Germinal center (tissue), 1 donor: ENCODE data around the gene S100A8.
"Not testable (repeated sequence)": the region's sequence is repeated elsewhere in the genome, so short reads cannot be mapped to it uniquely, and the experiment has no call there.

Experiments used
- DNase-seq: peaks from one replicate; pipeline ENCODE4 v3.0.0; 2012; ENCODE audit warnings: mixed read lengths, low spot score

The S100A8 gene

DNA sequence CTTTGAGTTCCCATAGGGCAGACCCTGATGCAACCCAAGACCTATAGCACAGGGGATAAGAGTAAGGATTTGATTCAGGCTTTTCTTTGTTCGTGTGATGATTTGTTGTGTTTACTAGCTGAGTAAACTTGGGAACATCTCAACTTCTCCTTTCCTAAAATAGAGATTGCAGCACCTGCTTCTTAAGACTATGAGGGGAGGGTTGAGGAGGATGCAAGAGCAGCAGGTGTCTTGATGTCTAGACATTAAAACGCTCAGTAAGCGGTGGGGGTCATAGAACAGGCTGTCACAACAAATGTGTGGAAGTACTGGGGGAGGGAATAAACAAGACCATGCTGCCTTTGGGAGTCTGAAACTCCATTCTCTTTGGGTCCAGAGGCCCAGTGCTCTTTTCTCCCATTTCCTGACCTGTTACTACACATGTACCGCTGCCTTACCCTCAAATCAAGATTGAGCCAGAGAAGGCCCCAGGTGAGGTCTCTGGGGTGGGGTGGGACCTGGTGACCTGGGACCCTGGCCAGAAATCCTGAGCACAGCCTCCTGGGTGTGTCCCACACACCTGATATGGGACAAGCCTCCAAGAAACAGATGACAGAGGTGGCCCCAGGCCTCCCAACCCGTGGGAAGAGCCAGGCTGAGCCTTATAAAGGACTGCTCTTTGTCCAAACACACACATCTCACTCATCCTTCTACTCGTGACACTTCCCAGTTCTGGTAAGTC, 25.1 kb upstream of the S100A8 start, which contains the start of gene S100A7A:
Gene S100A7A, plus strand, starts transcription at position 671 of the 721 bp plus-strand sequence. CDS start 1,563 bp downstream, outside the sequence.
- DNase-seq: no peak

DNA sequence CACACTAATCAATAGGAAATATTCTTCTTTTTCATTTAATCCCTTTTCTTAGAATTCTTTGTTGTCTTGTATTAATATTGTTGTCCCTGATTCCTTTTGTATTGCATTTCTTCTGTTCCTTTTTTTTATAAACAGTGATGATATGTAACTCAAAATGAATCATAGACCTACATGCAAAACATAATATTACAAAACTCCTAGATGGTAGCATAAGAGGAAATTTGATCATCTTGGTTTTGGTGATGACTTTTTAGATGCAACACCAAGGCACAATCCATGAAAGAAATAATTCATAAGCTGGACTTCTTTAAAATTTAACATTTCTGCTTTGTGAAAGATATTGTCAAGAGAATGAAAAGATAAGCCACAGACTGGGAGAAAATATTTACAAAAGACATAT, 23.1 kb upstream of the S100A8 start:
- not testable (repeated sequence) for DNase-seq

DNA sequence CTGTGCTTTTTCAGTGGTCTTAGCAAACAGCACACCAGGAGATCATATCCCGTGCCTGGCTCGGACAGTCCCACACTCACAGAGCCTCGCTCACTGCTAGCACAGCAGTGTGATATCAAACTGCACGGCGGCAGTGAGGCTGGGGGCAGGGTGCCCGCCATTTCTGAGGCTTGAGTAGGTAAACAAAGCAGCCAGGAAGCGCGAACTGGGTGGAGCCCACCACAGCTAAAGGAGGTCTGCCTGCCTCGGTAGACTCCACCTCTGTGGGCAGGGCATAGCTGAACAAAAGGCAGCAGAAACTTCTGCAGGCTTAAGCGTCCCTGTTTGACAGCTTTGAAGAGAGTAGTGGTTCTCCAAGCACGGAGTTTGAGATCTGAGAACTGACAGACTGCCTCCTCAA, 16.4 kb upstream of the S100A8 start:
- not testable (repeated sequence) for DNase-seq

DNA sequence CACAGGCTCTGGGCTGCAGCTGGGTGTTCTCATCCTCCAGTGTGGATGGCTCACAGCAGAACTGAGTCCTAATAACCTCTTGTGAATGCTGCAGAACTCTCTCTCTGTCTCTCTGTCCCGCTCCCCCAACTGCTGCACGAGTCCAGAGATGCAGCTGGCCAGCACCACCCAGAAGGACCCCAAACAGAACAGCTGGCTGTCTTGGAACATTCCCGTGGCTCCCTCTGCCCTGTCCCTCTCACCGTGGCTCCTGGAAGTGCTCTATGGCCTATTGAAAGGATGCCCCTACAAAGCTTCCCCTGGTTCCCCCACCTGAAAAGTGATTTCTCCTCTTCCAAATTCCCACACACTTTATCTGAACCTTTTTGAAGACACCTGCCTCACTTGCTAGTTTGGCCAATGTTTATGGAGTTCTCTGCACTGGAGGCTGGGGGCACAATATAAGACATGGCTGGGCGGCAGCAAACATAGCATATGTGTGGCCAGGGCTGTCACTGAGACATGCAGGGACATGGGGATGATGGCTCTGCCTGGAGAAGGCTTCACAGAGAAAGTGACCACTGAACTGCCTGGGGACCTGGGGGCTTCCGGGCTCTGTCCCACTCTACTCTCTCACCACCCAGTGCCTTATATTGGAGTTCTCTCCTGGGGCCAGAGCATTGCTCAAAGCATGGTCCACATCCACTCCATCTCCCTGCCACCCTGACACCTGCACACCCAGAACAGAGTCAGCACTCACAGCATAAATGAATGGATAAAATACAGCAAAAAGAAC, 15.1 kb upstream of the S100A8 start:
- not testable (repeated sequence) for DNase-seq

DNA sequence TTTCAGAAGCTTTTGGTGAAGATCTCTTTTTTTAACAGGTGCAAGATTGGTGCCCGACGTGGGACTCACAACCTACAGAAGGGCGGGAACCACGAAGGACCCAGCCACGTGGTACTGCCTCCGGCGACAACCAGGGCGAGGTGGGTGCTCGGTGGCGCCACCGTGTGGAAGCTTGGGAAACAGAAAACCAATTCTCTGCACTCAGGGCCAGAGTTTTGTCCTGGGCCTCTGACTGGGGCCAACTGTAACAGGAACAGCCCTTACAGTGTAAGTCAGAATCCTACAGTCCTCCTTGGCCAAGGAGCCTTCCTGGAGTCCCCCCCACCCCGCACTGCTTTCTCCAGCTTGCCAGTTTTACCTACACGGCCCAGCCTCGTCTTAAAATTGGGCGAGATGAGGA, 13.9 kb upstream of the S100A8 start:
- peak; percentile 55 for DNase-seq

DNA sequence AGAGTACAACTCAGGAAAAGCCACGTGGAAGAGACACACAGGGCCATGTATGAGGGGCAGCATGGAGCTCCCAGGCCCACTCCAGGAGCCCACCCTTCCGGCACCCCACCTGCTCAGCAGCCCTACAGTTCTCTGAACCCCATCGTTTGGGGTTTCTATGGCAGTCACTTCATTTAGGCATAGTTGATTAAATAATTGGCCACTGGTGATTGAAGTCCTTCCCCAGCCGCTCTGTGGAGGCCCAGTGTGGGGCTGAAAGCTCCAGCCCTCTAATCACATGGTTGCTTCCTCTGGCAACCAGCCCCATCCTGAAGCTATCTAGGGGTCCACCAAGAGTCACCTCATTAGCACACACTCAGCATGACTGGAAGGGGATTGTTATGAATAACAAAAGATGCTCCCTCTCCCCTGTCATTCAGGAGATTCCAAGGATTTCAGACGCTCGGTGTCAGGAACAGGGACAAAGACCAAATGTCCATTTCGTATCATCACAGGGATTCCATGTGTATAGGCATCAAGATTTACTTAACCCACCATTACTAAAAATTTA, 13.3 kb upstream of the S100A8 start:
- no peak for DNase-seq

DNA sequence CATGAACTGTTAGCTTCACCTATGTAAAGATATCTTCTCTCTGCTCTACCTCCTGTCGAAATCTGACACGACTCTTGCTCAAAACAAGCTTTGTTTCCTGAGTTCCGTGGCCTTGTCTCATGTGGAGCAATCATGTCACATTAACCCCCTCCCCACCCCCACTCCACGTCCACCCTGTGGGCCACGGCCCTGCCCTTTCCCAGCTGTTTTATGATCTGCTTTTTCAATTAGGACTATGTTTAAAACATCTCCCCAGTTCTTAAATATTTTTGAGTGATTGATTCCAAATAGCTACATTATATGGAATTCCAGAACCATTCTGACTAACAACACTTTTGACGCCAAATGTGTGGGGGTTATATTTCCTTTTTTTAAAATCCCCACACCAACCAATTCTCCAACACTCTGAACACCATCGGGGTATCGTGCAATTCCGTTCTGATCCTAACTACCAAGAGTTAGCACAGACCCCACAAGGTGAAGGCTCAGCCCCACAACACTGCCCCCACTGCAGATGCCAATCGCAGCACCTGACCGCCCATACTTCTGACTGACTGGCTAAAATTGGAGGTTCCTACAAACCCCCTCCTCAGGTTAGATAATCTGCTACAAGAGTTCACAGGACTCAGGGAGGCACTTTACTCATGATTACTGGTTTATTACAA, 12.7 kb upstream of the S100A8 start:
- DNase-seq: no peak

DNA sequence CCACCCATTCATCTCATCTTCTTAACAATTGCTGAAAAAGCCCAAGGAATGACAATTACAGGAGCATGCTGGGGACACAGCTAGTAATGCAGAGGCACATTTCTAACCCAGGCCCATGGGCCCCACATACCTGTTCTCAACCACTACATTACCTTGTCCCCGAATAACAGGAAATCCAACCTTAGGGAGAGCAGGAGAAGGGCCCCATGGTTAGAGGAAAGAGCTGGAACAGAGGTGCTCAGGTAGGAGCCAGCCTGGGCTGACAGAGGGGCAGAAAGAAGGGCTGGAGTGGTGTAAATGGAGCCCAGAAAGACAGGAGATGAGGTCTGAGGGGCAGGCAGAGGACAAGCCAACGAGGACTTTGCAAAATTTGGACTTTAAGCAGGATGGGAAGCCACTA, 11.4 kb upstream of the S100A8 start:
- DNase-seq: no peak

DNA sequence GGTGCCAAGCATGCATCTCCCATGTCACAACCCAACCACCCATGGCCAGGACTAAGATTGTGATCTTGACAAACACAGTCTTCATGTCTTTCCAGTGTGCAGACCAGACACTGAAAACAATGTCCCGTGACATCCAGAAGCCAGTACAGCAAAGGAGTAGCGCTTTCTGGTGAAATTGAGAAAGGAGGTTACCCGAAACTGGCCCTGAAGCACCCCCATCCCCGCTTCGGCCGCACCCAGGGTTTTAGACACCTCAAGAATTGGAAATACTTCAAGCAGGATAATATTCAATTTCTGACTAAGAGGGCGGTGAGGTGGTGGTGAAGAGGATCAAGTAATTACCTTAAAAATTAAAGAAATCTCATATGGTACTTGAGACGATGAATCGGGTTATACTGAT, 10.6 kb upstream of the S100A8 start:
- no peak for DNase-seq

DNA sequence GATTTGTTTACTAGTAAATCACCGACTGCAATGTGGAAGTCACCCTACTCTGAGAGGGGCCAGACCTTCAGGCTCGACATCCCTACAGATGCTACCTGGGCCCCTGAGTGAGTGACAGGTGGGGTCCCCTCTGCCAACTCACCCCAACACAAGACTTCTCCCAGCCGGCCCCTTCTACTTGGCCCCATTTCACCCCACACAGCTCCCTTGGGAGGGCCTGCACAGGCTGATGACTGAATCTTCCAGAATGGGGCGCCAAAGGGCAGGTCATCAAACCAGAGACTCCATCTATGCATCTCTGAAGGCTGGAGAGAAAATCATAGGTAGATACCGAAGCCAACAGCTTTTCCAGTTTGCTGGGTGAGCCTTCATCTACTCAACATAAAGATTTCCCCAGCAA, 9.4 kb upstream of the S100A8 start:
- no peak for DNase-seq

DNA sequence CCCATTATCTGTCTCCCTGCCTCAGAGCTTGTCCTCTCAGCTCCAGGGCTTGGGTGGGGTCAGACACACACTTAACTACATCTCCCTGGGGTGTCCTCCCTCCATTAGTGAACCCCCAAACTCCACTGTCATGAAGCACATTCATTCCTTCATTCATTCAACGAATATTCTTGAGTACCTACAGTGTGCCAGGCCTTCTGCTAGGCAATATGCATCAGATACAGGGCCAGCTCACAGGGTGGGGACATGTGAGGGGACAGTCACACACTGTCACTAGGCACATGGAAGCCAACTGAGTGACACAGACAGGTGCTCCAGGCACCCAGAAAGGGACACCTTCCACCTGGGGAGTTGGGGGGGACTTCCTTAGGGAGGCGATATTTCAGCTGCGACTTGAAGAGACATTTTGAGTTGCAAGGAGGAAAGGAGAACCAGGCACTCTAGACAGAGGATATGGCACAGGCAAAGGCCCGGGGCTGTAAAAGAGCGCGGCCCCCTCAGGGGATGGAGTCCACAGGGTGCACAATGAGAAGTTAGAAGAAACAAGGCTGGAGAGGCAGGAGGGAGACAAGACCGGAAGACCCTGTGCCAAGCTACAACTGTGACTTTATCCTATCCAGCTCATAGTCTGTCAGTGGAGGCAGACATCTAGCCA, 8.7 kb upstream of the S100A8 start:
- DNase-seq: no peak

DNA sequence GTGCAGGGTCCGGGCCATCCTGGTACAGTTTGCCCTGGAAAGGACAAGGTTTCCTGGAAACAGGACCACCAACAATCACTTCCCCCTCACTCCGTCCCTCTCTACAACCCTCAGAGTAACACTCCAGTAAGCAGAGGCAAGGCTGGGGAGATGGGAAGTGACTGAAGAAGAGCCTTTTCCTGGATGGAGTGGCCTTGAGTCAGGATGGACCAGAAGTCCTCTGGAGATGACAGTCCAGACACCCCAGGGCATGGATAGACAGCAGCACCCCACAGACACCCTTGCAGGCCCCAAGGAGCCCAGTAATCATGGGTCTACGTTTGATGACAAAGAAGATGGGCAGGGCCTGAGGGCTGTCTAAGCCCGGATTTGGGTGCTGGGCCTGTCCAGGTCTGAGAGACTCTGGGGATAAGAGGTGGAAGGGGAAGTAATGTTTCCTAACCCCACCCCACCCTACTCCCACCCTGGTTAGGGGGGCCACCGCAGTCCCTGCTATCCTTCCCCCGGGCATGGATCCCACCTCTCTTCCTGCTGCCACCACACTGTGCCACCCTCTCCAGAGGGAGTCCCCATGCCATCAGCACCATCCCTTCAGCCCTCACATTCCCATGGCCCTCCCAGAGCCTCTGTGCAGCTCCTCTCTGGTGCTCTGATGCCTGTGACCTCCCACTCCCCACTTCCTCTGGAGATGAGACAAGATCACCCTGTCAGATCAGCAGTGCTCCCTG, 7.2 kb upstream of the S100A8 start:
- DNase-seq: no peak

DNA sequence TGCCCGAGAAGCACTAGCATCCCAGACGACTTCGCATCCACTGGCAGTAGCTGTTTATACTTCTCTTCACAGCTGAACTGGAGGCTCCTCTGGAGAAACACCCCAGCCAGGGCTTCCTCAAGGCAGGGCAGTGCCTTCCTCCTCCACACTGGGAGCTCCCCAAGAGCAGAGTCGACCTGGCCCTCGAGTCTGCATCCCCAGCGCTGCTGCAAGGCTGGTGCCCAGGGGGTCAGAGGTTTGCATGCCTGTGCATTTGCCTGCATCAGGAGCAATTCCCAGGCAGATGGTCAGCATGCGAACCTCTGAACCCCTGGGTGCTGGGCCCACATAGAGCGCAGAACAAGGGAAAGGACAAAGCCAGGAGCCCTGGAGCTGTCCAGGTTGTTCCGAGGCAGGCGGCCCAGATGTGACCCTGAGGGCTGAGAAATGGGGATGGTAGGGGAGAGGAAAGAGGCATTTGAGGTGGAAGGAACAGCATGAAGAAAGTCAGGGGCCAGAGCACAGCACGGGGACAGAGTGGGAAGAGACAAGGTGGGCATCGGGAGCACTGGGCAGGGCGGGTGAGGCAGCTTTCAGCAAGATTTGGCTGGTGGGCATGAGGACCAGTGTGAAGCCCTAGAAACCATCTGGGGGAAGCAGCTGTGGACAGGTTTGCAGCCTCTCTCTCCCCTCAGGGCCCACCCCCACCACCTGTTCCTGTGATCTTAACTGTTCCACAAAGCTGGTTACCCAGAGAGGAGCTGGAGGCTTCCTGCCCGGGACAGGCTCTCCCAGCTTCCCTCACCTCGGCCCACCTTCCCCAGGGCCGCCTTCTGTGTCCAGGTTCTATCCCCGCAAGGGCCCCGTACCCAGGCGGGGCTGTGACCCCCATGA, 6.4 kb upstream of the S100A8 start:
- DNase-seq: no peak

DNA sequence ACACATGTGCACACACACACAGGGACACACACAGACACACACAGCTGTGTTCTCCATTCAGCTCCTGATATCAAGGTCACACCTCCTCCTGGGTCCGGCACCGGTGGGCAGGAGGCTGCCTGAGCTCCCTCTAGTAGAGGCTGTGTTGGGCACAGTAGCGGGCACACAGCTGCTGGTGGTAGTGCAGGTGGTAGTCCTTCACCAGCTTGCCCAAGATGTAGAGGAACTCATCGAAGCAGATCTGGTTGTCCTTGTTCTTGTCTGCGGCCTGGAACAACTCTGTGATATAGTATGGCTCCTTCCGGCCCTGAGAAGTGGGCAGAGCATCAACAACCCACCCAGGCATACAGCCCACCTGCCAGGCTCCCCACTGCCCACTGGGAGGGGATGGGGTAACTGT, 5.6 kb upstream of the S100A8 start:
- DNase-seq: no peak

DNA sequence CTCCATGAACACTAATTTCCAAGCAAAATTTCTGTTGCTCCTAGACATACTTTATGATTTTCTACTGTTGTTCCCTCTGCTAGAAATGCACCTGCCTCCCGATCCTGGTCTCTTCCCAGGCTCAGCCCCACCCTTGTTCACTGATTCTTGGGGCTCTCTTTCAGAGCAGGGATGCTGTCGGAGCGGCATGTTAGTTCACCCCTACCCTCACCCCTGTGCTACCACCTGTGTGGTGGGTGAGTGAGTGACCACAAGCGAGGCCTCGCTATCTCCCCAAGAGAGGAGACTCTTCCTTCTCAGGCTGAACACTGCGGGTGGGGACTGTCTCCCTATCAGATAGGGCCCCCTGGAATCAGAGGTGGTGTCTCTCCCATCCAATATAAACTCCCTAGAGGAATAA, 4.9 kb upstream of the S100A8 start:
- no peak for DNase-seq

DNA sequence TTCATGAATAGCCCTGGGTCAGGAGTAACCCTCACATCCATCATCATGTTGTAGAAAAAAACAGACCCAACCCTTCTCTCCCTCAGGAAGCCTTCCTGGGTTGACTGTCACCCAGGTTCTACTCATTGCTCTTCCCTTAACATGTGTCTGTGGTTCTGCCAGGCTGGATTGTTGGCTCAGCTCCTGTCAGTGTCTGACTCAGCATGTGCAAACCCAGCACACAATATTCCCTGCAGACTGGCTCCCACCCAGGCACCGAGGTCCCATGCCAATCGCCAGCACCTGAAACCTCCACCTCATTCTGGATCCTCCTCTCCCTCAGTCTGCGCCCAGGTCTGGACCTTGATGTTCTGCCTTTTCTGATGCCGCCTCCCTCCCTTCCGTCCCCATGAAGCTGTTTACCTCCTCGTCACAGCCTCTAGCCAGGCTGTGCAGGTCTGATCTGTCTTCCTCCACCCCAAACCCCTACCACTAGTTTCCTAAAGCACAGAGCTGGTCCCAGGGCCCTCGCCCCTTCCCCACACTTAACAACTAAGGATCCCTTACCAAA, 4.3 kb upstream of the S100A8 start:
- DNase-seq: no peak

DNA sequence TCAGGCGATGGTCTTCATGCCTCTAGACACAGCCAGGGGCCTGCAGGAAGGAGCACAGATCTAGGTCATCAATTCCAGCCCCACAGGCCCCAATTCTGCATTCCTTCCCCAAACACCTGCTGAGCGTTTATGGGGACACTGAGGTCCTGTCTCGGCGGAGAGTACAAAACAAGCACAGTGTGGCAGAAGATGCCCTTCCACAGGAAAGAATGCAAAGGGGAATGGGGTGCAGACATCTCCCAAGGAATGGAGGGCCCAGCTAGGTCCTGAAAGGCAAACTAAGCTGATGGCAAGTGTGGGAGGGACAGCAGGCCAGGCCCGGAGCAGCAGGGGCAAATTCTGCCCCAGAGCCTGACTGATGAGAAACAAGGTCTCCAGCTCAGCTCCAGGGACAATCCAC, 3.5 kb upstream of the S100A8 start:
- no peak for DNase-seq

DNA sequence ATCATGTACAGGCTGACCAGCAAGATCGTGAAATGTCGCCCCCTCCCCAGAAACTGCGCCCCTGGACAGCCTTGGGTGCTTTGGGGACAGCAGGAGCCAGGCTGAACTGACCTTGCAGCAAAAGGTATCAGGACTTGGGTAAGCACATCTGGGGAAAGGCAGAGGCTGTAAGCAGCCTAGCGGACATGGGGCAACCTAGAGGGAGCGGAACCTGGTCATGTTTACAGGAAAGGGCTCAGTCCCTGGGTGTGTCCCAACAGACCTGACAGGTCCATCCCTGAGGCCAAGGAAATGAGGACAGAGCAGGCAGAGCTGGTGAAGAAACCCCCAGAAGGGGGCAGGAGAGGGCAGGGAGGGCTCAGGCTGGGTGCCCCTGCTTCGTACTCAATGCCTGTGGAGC, 3.1 kb upstream of the S100A8 start:
- no peak for DNase-seq

DNA sequence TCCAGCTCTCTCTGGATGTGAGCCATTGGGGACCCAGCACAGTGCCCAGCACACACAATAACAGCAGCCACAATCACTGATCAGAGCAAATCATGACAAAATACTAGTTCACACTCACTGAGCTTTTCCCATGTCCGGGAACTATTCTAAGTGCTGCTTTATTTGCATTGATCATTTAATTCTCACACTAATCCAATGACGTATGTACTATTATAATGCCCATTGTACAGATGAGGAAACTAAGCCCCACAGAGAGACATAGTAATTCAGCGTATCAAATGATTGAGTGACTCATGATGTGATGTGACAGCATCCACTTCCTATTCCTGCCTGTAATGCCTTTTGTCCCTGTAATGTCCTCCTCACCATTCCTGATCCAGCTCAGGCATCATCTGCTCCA, 1.9 kb upstream of the S100A8 start:
- no peak for DNase-seq

DNA sequence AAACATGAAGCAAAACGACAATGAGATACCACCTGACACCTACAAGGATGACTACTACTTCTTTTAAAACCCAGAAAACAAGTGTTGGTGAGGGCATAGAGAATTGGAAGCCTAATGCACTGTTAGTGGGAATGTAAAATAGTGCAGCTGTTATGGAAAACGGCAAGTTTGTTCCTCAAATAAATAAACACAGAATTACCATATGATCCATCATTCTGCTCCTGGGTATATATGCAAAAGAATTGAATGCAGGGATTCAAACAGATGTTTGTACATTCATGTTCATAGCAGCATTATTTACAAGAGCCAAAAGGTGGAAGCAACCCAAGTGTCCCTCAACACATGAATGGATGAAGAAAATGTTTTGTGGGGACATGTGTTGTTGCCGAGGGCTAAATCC, 1.4 kb upstream of the S100A8 start:
- no peak for DNase-seq
